CD4-positive, alpha-beta memory T cell (primary cell): ENCODE results near the gene FARSB. TPM values are rescaled to one million over a fixed set of nuclear protein-coding genes. Genes with fewer than 3 reads are reported as not detected.

ENCODE experiments used
- CTCF ChIA-PET: fragments of 350-600 bp; sonication (Branson Sonifier 250); formaldehyde crosslinking; loops from one replicate; lab custom pipeline; 2021; ENCODE audit warnings: inconsistent platforms; ENCODE audit not compliant: partially characterized antibody; lab: Charles Lee
- POLR2A ChIA-PET: fragments of 350-600 bp; sonication (Branson Sonifier 250); formaldehyde crosslinking; loops from one replicate; lab custom pipeline; 2021; ENCODE audit not compliant: partially characterized antibody; lab: Charles Lee
- DNase-seq, 5 donors: peaks; one replicate each; pipeline versions ENCODE4 v3.0.0 to v3.0.0-alpha.2; 2020 to 2022; ENCODE audit warnings: mixed read lengths in 1 of 5
- H3K27ac ChIP-seq: one replicate; pipeline ENCODE4 v1.7.0; 2013; ENCODE audit warnings: low read depth, low read length
- H3K27me3 ChIP-seq: 2 replicates; pipeline ENCODE4 v1.7.0; 2013; ENCODE audit warnings: mild to moderate bottlenecking, low read length, moderate library complexity; ENCODE audit not compliant: insufficient read depth
- H3K36me3 ChIP-seq: 2 replicates; pipeline ENCODE4 v1.7.0; 2013; ENCODE audit warnings: mild to moderate bottlenecking, low read length, moderate library complexity; ENCODE audit not compliant: insufficient read depth
- H3K4me1 ChIP-seq: 2 replicates; pipeline ENCODE4 v1.7.0; 2013; ENCODE audit warnings: mild to moderate bottlenecking, low read length, moderate library complexity; ENCODE audit not compliant: insufficient read depth
- H3K4me3 ChIP-seq, 2 donors: one replicate each; pipeline ENCODE4 v1.7.0; 2013; ENCODE audit warnings: low read length in 2 of 2, mild to moderate bottlenecking in 1 of 2
- H3K9me3 ChIP-seq, 2 donors: one replicate each; pipeline ENCODE4 v1.7.0; 2013; ENCODE audit warnings: low read length in 2 of 2, control low read depth in 1 of 2; ENCODE audit not compliant: control insufficient read depth in 1 of 2
- H3K27ac Mint-ChIP-seq, 7 donors: one replicate each; pipeline ENCODE4 v1.8.0; 2020 to 2021; ENCODE audit warnings: mixed read lengths in 7 of 7, mild to moderate bottlenecking in 6 of 7, inconsistent platforms in 3 of 7, moderate library complexity in 3 of 7
- H3K27me3 Mint-ChIP-seq, 2 donors: one replicate each; pipeline ENCODE4 v1.8.0; 2020 to 2021; ENCODE audit warnings: mixed read lengths in 2 of 2
- H3K36me3 Mint-ChIP-seq, 2 donors: one replicate each; pipeline ENCODE4 v1.8.0; 2020 to 2021; ENCODE audit warnings: mixed read lengths in 2 of 2, inconsistent platforms in 1 of 2, mild to moderate bottlenecking in 1 of 2
- H3K4me1 Mint-ChIP-seq, 4 donors: one replicate each; pipeline ENCODE4 v1.8.0; 2020 to 2021; ENCODE audit warnings: mixed read lengths in 4 of 4, mild to moderate bottlenecking in 1 of 4
- H3K4me3 Mint-ChIP-seq, 8 donors: one replicate each; pipeline ENCODE4 v1.8.0; 2020 to 2021; ENCODE audit warnings: mixed read lengths in 8 of 8, mild to moderate bottlenecking in 7 of 8, moderate library complexity in 6 of 8, inconsistent platforms in 3 of 8
- H3K9me3 Mint-ChIP-seq, 8 donors: one replicate each; pipeline ENCODE4 v1.8.0; 2020 to 2021; ENCODE audit warnings: mixed read lengths in 8 of 8, mild to moderate bottlenecking in 5 of 8, inconsistent platforms in 3 of 8, moderate library complexity in 1 of 8
- intact Hi-C: fragments of 100-400 bp; cut with micrococcal nuclease; formaldehyde crosslinking; loops from one replicate; pipeline ENCODE4 v1.15.1; 2023
- polyA plus RNA-seq, 2 donors: library from polyadenylated mRNA; unstranded; fragments of 300-500 nt; fragmentation: Illumina TruSeq; gene quantifications; one replicate each; pipeline ENCODE4 v1.2.3, GENCODE V29; 2021
- total RNA-seq, 2 experiments: library from RNA; stranded (reverse); gene quantifications; one replicate each; pipeline ENCODE4 v1.2.3, GENCODE V29; 2021

FARSB gene
- total and polyA plus RNA-seq, 4 experiments from 2014 or later, result 11.2 to 36.8 (median 19.0) TPM

- no peaks in the 10 kb centered on the region for H3K9me3 Mint-ChIP-seq
- Histone ChIP-seq H3K27me3 (no peaks in the 10 kb centered on the region), H3K36me3 (no peaks in the 10 kb centered on the region), H3K27ac (no peak overlapping the region), H3K9me3 (no peaks in the 10 kb centered on the region), H3K4me3 (no peak overlapping the region), H3K4me1 (peaks cover 31% of the 10 kb centered on the region)
- H3K27ac Mint-ChIP-seq, result no peak overlapping the region
- no peak for DNase-seq
- ChIA-PET POLR2A (no interaction called here), CTCF (no interaction called here)
- H3K27me3 Mint-ChIP-seq, result no peaks in the 10 kb centered on the region
- peaks cover 24 to 32% of the 10 kb centered on the region in 2 donors for H3K36me3 Mint-ChIP-seq
- peaks cover 26 to 47% (median 36%) of the 10 kb centered on the region in 4 donors for H3K4me1 Mint-ChIP-seq
- intact Hi-C loops, result no loop called here
- H3K4me3 Mint-ChIP-seq, result no peak overlapping the region
Observed at GRCh38 chr2:222649801-222650200, 6.1 kb downstream of the FARSB start.

GRCh38 chr2:222646008-222646407 lies 9.9 kb downstream of the FARSB start:
- Mint-ChIP-seq H3K9me3 (no peaks in the 10 kb centered on the region), H3K36me3 (peaks cover 47 to 56% of the 10 kb centered on the region in 2 donors), H3K27ac (peak overlapping the region in 1 of 7 donors; percentile 3), H3K4me1 (peaks cover 10 to 18% (median 15%) of the 10 kb centered on the region in 4 donors), H3K4me3 (no peak overlapping the region), H3K27me3 (no peaks in the 10 kb centered on the region)
- H3K27me3 ChIP-seq, result no peaks in the 10 kb centered on the region
- H3K36me3 ChIP-seq, result peaks cover 19% of the 10 kb centered on the region
- intact Hi-C loops, result no loop called here
- no peak for DNase-seq
- POLR2A ChIA-PET, result no interaction called here
- no peaks in the 10 kb centered on the region for H3K4me1 ChIP-seq
- no peaks in the 10 kb centered on the region for H3K9me3 ChIP-seq
- H3K27ac ChIP-seq, result no peak overlapping the region
- CTCF ChIA-PET, result no interaction called here
- no peak overlapping the region for H3K4me3 ChIP-seq

GRCh38 chr2:222643134-222643533 lies 12.8 kb downstream of the FARSB start:
- Histone ChIP-seq H3K27ac (no peak overlapping the region), H3K9me3 (no peaks in the 10 kb centered on the region), H3K4me1 (no peaks in the 10 kb centered on the region), H3K36me3 (peaks cover 32% of the 10 kb centered on the region), H3K27me3 (no peaks in the 10 kb centered on the region), H3K4me3 (no peak overlapping the region)
- H3K9me3 Mint-ChIP-seq, result no peaks in the 10 kb centered on the region
- ChIA-PET POLR2A (no interaction called here), CTCF (no interaction called here)
- peaks cover 52 to 58% of the 10 kb centered on the region in 2 donors for H3K36me3 Mint-ChIP-seq
- DNase-seq, result no peak
- H3K4me3 Mint-ChIP-seq, result no peak overlapping the region
- intact Hi-C loops, result no loop called here
- H3K27me3 Mint-ChIP-seq, result no peaks in the 10 kb centered on the region
- peak overlapping the region in 2 of 7 donors; percentile 3 to 5 for H3K27ac Mint-ChIP-seq
- peaks cover 0 to 7% (median 2%) of the 10 kb centered on the region in 4 donors for H3K4me1 Mint-ChIP-seq

- Mint-ChIP-seq H3K4me1 (peaks cover 0 to 8% (median 5%) of the 10 kb centered on the region in 4 donors), H3K9me3 (peaks cover 0 to 4% (median 0%) of the 10 kb centered on the region in 8 donors), H3K4me3 (no peak overlapping the region), H3K36me3 (peaks cover 62% of the 10 kb centered on the region in 2 donors), H3K27me3 (no peaks in the 10 kb centered on the region), H3K27ac (no peak overlapping the region)
- no peaks in the 10 kb centered on the region for H3K4me1 ChIP-seq
- H3K27ac ChIP-seq, result no peak overlapping the region
- H3K4me3 ChIP-seq, result no peak overlapping the region
- intact Hi-C loops, result no loop called here
- CTCF ChIA-PET, result interaction anchor here (1.6 kb wide), 1 partner anchor 323 kb away, joined by 3 read pairs; no protein-coding TSS in a partner anchor
- POLR2A ChIA-PET, result no interaction called here
- DNase-seq, result no peak
- H3K9me3 ChIP-seq, result no peaks in the 10 kb centered on the region
- H3K36me3 ChIP-seq, result peaks cover 40% of the 10 kb centered on the region
- H3K27me3 ChIP-seq, result no peaks in the 10 kb centered on the region
Observed at GRCh38 chr2:222641336-222641735, 14.6 kb downstream of the FARSB start.

- Histone ChIP-seq H3K36me3 (peaks cover 43% of the 10 kb centered on the region), H3K27me3 (no peaks in the 10 kb centered on the region), H3K4me1 (no peaks in the 10 kb centered on the region), H3K4me3 (no peak overlapping the region), H3K27ac (no peak overlapping the region), H3K9me3 (no peaks in the 10 kb centered on the region)
- Mint-ChIP-seq H3K27me3 (no peaks in the 10 kb centered on the region), H3K27ac (no peak overlapping the region), H3K36me3 (peaks cover 57 to 58% of the 10 kb centered on the region in 2 donors), H3K9me3 (peaks cover 0 to 4% (median 0%) of the 10 kb centered on the region in 8 donors), H3K4me1 (peaks cover 0 to 5% (median 3%) of the 10 kb centered on the region in 4 donors), H3K4me3 (no peak overlapping the region)
- ChIA-PET POLR2A (no interaction called here), CTCF (no interaction called here)
- DNase-seq, result no peak
- intact Hi-C loops, result no loop called here
Observed at GRCh38 chr2:222637067-222637466, 18.8 kb downstream of the FARSB start.

GRCh38 chr2:222635295-222635694 lies 20.6 kb downstream of the FARSB start:
- Histone ChIP-seq H3K4me1 (no peaks in the 10 kb centered on the region), H3K27me3 (no peaks in the 10 kb centered on the region), H3K9me3 (no peaks in the 10 kb centered on the region), H3K27ac (no peak overlapping the region), H3K36me3 (peaks cover 46% of the 10 kb centered on the region), H3K4me3 (no peak overlapping the region)
- ChIA-PET CTCF (no interaction called here), POLR2A (no interaction called here)
- peaks cover 0 to 4% (median 0%) of the 10 kb centered on the region in 8 donors for H3K9me3 Mint-ChIP-seq
- DNase-seq, result no peak
- no peak overlapping the region for H3K4me3 Mint-ChIP-seq
- H3K27ac Mint-ChIP-seq, result peak overlapping the region in 1 of 7 donors; percentile 35
- H3K36me3 Mint-ChIP-seq, result peaks cover 58 to 60% of the 10 kb centered on the region in 2 donors
- H3K27me3 Mint-ChIP-seq, result no peaks in the 10 kb centered on the region
- intact Hi-C loops, result no loop called here
- peaks cover 0 to 5% (median under 1%) of the 10 kb centered on the region in 4 donors for H3K4me1 Mint-ChIP-seq

GRCh38 chr2:222627764-222628163 lies 28.1 kb downstream of the FARSB start:
- no peak for DNase-seq
- no peaks in the 10 kb centered on the region for H3K4me1 ChIP-seq
- H3K36me3 Mint-ChIP-seq, result peaks cover 68 to 70% of the 10 kb centered on the region in 2 donors
- no peak overlapping the region for H3K27ac Mint-ChIP-seq
- no peaks in the 10 kb centered on the region for H3K9me3 Mint-ChIP-seq
- H3K9me3 ChIP-seq, result no peaks in the 10 kb centered on the region
- H3K4me3 Mint-ChIP-seq, result no peak overlapping the region
- ChIA-PET POLR2A (no interaction called here), CTCF (no interaction called here)
- no peaks in the 10 kb centered on the region for H3K4me1 Mint-ChIP-seq
- peaks cover 59% of the 10 kb centered on the region for H3K36me3 ChIP-seq
- intact Hi-C loops, result no loop called here
- no peak overlapping the region for H3K27ac ChIP-seq
- no peak overlapping the region for H3K4me3 ChIP-seq
- H3K27me3 ChIP-seq, result no peaks in the 10 kb centered on the region
- H3K27me3 Mint-ChIP-seq, result no peaks in the 10 kb centered on the region
